ENCODE measurements around the gene FOSB. TPM values are rescaled to one million over a fixed set of nuclear protein-coding genes. Genes with fewer than 3 reads are reported as not detected.
A peak's percentile ranks its signal among the peaks of the same experiment; 100 is the strongest.
"Not testable (repeated sequence)": the region's sequence is repeated elsewhere in the genome, so short reads cannot be mapped to it uniquely, and the experiment has no call there.

Gene FOSB
- polyA plus RNA-seq, 2 of the 4 experiments (the other 2 are of a cell fraction): 0.57 to 48.8 TPM

DNA sequence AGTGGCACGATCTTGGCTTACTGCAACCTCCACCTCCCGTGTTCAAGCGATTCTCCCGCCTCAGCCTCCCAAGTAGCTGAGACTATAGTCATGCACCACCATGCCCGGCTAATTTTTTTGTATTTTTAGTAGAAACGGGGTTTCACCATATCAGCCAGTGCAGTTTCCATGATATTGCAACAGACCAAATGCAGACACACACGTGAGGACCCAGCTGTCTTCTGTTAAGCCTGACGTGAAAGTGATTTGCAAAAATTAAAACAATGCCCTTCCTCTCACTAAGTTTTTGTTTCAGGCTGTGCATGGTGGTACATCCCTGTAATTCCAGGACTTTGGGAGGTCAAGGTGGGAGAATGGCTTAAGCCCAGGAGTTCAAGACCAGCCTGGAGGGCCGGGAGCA lies 36.8 kb upstream of the FOSB start:
- not testable (repeated sequence) for ATAC-seq; DNase-seq (ENCODE audit: low read depth in 1 of 2, low spot score in 1 of 2); H3K9me3 ChIP-seq; H3K4me3 ChIP-seq; H3K27ac ChIP-seq; H3K4me2 ChIP-seq
- WGBS (ENCODE audit: missing lambda C conversion rate): 59% methylated on average over 9 of the region's 9 CpGs
- peaks cover 10% of the 10 kb centered on the region; the same call in 1 of the 3 replicates for H3K4me1 ChIP-seq
- ChIA-PET CTCF (interaction anchor here (1.1 to 27.6 kb wide), 8 partner anchors 8 to 268 kb away, joined by 3 to 1883 read pairs (median 10); partner anchors contain the start of genes FOSB, PPM1N and RTN2), POLR2A (interaction anchor here (0.7 to 0.8 kb wide), 2 partner anchors 47 to 64 kb away, joined by 3 read pairs; no protein-coding TSS in a partner anchor)
- peak; percentile 49 for FAIRE-seq
- peak in 1 of 2 experiments; percentile 42; a peak in 1 of 4 replicates for TF ChIP-seq CEBPB (IDR thresholded peaks at IDR 0.05)
- TF ChIP-seq BHLHE40 (IDR thresholded peaks at IDR 0.05; ENCODE audit: low read depth, low read length): peak; percentile 49; the same call in 1 of the 2 replicates

DNA sequence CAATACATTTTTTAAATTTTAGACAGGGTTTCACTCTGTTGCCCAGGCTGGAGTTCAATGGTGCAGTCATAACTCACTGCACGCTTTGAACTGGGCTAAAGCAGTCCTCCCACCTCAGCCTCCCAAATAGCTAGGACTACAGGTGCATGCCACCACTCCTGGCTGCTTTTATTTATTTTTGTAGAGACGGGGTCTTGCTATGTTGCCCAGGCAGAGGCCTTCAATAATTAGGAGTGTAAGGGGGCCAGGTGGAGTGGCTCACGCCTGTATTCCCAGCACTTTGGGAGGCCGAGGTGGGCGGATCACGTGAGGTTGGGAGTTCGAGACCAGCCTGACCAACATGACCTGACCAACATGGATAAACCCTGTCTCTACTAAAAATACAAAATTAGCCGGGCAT lies 35.3 kb upstream of the FOSB start:
- CTCF ChIA-PET: interaction anchor here (0.6 to 27.6 kb wide), 7 partner anchors 7 to 210 kb away, joined by 3 to 1883 read pairs (median 13); partner anchors contain the start of genes FOSB, PPM1N and RTN2
- H3K4me3 ChIP-seq; H3K27ac ChIP-seq; FAIRE-seq; POLR2A ChIA-PET; DNase-seq (ENCODE audit: low read depth in 1 of 2, low spot score in 1 of 2); H3K9me3 ChIP-seq; H3K4me2 ChIP-seq; H3K4me1 ChIP-seq; ATAC-seq: not testable (repeated sequence)
- WGBS (ENCODE audit: missing lambda C conversion rate): 91% methylated on average over 8 of the region's 8 CpGs

- 59% methylated on average over 3 of the region's 3 CpGs for WGBS (ENCODE audit: missing lambda C conversion rate)
These were observed 30.5 kb upstream of the FOSB start for GRCh38 chr19:45437328-45437727.

GRCh38 chr19:45439190-45439568 lies 28.6 kb upstream of the FOSB start:
- no peak for FAIRE-seq
- no peaks in the 10 kb centered on the region for H3K9me3 ChIP-seq
- 38% methylated on average over 10 of the region's 10 CpGs for WGBS (ENCODE audit: missing lambda C conversion rate)
- TF ChIP-seq HOXA7 (CRISPR knock-in tag; IDR thresholded peaks at IDR 0.05) (0 out of 2 replicates have a peak, but pooled peaks have one; percentile 33), REST (IDR thresholded peaks at IDR 0.05) (no peak), RAD21 (conservative IDR thresholded peaks at IDR 0.05 in 1 of 2, IDR thresholded peaks at IDR 0.05 in 1 of 2) (no peak), HDAC2 (IDR thresholded peaks at IDR 0.05) (0 out of 2 replicates have a peak, but pooled peaks have one; percentile 41), POLR2A (IDR thresholded peaks at IDR 0.05; ENCODE audit: low read length) (no peak), KDM1A (IDR thresholded peaks at IDR 0.05; ENCODE audit: low read depth) (peak; percentile 87), PHF8 (IDR thresholded peaks at IDR 0.05; ENCODE audit: borderline replicate concordance, low read depth) (no peak)
- POLR2A ChIA-PET: interaction anchor here (0.8 to 4.6 kb wide), 6 partner anchors 11 to 203 kb away, joined by 3 to 40 read pairs (median 6); partner anchors contain the start of gene FOSB
- ATAC-seq: no peak
- H3K4me2 ChIP-seq: peak overlapping the region; percentile 73; the same call in 2 of the 3 replicates
- CTCF ChIA-PET: interaction anchor here (0.5 to 27.6 kb wide), 59 partner anchors 10 to 486 kb away, joined by 3 to 1883 read pairs (median 5); partner anchors contain the start of genes BLOC1S3, ERCC1, FBXO46 and FOSB
- H3K4me1 ChIP-seq: peaks cover 22% of the 10 kb centered on the region
- no peak for DNase-seq (ENCODE audit: low read depth in 1 of 2, low spot score in 1 of 2)
- H3K27ac ChIP-seq: peak overlapping the region; percentile 80 to 95; a peak in 5 of 6 replicates
- peak overlapping the region; percentile 52 for H3K4me3 ChIP-seq

More at GRCh38 chr19:45437328-45437727, 30.5 kb upstream of the FOSB start:
- Histone ChIP-seq H3K27ac (no peak overlapping the region), H3K4me3 (no peak overlapping the region), H3K4me2 (no peak overlapping the region), H3K9me3 (no peaks in the 10 kb centered on the region), H3K4me1 (peaks cover 13% of the 10 kb centered on the region; the same call in 2 of the 3 replicates)
- ChIA-PET CTCF (interaction anchor here (0.9 to 27.6 kb wide), 7 partner anchors 8 to 205 kb away, joined by 5 to 1883 read pairs (median 64); partner anchors contain the start of genes ERCC1, FOSB, PPM1N and RTN2), POLR2A (no interaction called here)
- FAIRE-seq: no peak
- no peak for TF ChIP-seq PHF8 (IDR thresholded peaks at IDR 0.05; ENCODE audit: borderline replicate concordance, low read depth)
- no peak for TF ChIP-seq TP53 (CRISPR knock-in tag; IDR thresholded peaks at IDR 0.05)
- no peak for TF ChIP-seq KDM5A (IDR thresholded peaks at IDR 0.05)
- TF ChIP-seq MAX (IDR thresholded peaks at IDR 0.05): no peak
- TF ChIP-seq KDM1A (IDR thresholded peaks at IDR 0.05; ENCODE audit: low read depth): peak; percentile 76
- TF ChIP-seq ZC3H11A (IDR thresholded peaks at IDR 0.05): no peak
- ATAC-seq: no peak
- no peak for DNase-seq (ENCODE audit: low read depth in 1 of 2, low spot score in 1 of 2)
